Panc1 (cell line): ENCODE data around the gene KIFBP. TPM values are rescaled to one million over a fixed set of nuclear protein-coding genes. Genes with fewer than 3 reads are reported as not detected.

Experiments
- ATAC-seq: fragments of 200-7000 bp; cut with Tn5 transposase; 2 replicates; pipeline ENCODE4 v1.9.1; 2020; ENCODE audit warnings: mild to moderate bottlenecking, moderate library complexity
- BruUV-seq: library from RNA; stranded (reverse); fragments of 400-500 nt; replicated peaks from 2 replicates; lab custom pipeline; 2021; lab: Mats Ljungman, UMichigan
- CTCF ChIA-PET: fragments of 300-600 bp; sonication (Branson Sonifier 250); formaldehyde crosslinking; loops from one replicate; lab custom pipeline; 2022; ENCODE audit warnings: antibody characterized with exemption; lab: Charles Lee
- POLR2A ChIA-PET: fragments of 300-600 bp; sonication (Branson Sonifier 250); formaldehyde crosslinking; loops from one replicate; lab custom pipeline; 2022; ENCODE audit warnings: antibody characterized with exemption; lab: Charles Lee
- DNase-seq: peaks from one replicate; pipeline ENCODE4 v3.0.0-alpha.2; 2010; ENCODE audit warnings: low read depth, low spot score
- H3K27ac ChIP-seq: 2 replicates; pipeline ENCODE4 v1.5.1; 2011; ENCODE audit warnings: mild to moderate bottlenecking, low read length, inconsistent platforms
- H3K27me3 ChIP-seq: fragments of 200-500 bp; sonication (Bioruptor generic); 2 replicates; pipeline ENCODE4 v1.6.0; 2014; ENCODE audit warnings: low read length, inconsistent platforms; ENCODE audit not compliant: control insufficient read depth, insufficient read depth
- H3K36me3 ChIP-seq: fragments of 200-500 bp; sonication (Bioruptor generic); 2 replicates; pipeline ENCODE4 v1.5.1; 2014; ENCODE audit warnings: inconsistent platforms, mild to moderate bottlenecking, low read length, moderate library complexity; ENCODE audit not compliant: control insufficient read depth, insufficient read depth
- H3K4me1 ChIP-seq: 2 replicates; pipeline ENCODE4 v1.5.1; 2011; ENCODE audit warnings: inconsistent platforms, mild to moderate bottlenecking, low read length, moderate library complexity; ENCODE audit not compliant: control insufficient read depth, insufficient read depth
- H3K4me3 ChIP-seq, 2 experiments: 2 replicates each; pipeline ENCODE4 v1.5.1; 2011 to 2012; ENCODE audit warnings: low read depth in 2 of 2, low read length in 2 of 2, mild to moderate bottlenecking in 2 of 2, inconsistent platforms in 1 of 2, moderate library complexity in 1 of 2
- H3K9me3 ChIP-seq: fragments of 200-500 bp; sonication (Bioruptor generic); 2 replicates; pipeline ENCODE4 v1.5.1; 2014; ENCODE audit warnings: low read depth, mild to moderate bottlenecking, inconsistent platforms, low read length, moderate library complexity; ENCODE audit not compliant: control insufficient read depth, insufficient read depth
- POLR2AphosphoS5 ChIP-seq: IDR thresholded peaks from 2 replicates; pipeline ENCODE4 v1.6.1; 2012; ENCODE audit warnings: mild to moderate bottlenecking, low read depth, low read length, moderate library complexity
- SIN3A ChIP-seq: IDR thresholded peaks from 2 replicates; pipeline ENCODE4 v1.6.1; 2012; ENCODE audit warnings: low read depth, mild to moderate bottlenecking, low read length, moderate library complexity, borderline replicate concordance; ENCODE audit not compliant: insufficient read depth
- TCF7L2 ChIP-seq: IDR thresholded peaks from 2 replicates; pipeline ENCODE4 v1.6.1; 2011; ENCODE audit warnings: mild to moderate bottlenecking, low read depth, low read length, inconsistent platforms
- in situ Hi-C: cut with HindIII; loops from 2 replicates; pipeline ENCODE4 v1.10.0; 2016; ENCODE audit warnings: low sequenced_read_pairs, low pct_unique_long_range_greater_than_20kb
- intact Hi-C: fragments of 100-400 bp; cut with micrococcal nuclease; formaldehyde crosslinking; loops from one replicate; pipeline ENCODE4 v1.10.0; 2022; ENCODE audit not compliant: unreplicated experiment
- total RNA-seq: library from RNA; stranded (reverse); gene quantifications from one replicate; pipeline ENCODE4 v1.2.1, GENCODE V29; 2021; ENCODE audit not compliant: unreplicated experiment
- TF ChIP-seq, protein P1 (sequence below): fragments of 450-650 bp; IDR thresholded peaks from 2 replicates; pipeline ENCODE4 v1.5.1; 2017; ENCODE audit warnings: mild to moderate bottlenecking
- TF ChIP-seq, protein P2 (sequence below), 2 experiments: IDR thresholded peaks; 2 replicates each; pipeline ENCODE4 v1.6.1; 2011 to 2012; ENCODE audit warnings: low read depth in 2 of 2, control low read depth in 1 of 2, low read length in 1 of 2, mild to moderate bottlenecking in 1 of 2, moderate library complexity in 1 of 2; ENCODE audit not compliant: insufficient read depth in 1 of 2

Gene KIFBP
- total RNA-seq, 1 experiment from 2014 or later, result 45.9 TPM

DNA sequence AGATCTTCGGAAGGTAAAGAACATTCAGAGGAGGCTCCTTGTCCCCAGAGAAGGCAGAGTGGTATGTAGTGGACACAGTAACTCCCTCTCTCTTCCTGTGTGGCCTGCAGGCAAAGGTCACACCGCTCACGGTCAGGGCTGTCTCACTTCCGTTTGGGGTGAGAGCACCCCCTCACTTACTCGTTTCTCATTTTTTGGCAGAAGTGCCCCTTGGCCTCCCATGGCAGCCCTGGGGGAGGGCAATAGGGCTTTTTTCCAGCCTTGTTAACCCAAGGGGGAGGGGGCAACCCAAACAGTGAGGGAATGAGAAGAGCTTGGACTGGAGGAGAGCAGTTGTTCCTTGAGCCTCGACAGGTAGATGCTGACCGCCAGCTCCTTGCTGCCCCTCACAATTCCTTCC lies 67.5 kb downstream of the KIFBP start:
- in situ Hi-C loops, result no loop called here
- Histone ChIP-seq H3K27me3 (no peaks in the 10 kb centered on the region), H3K36me3 (no peaks in the 10 kb centered on the region), H3K4me3 (no peak overlapping the region), H3K9me3 (no peaks in the 10 kb centered on the region), H3K27ac (no peak overlapping the region), H3K4me1 (no peaks in the 10 kb centered on the region; the same call in 1 of the 2 replicates)
- ATAC-seq, result no peak
- BruUV-seq, result no TSS peak
- no peak for DNase-seq
- POLR2A ChIA-PET, result no interaction called here
- CTCF ChIA-PET, result no interaction called here
- TF ChIP-seq, protein P1, sequence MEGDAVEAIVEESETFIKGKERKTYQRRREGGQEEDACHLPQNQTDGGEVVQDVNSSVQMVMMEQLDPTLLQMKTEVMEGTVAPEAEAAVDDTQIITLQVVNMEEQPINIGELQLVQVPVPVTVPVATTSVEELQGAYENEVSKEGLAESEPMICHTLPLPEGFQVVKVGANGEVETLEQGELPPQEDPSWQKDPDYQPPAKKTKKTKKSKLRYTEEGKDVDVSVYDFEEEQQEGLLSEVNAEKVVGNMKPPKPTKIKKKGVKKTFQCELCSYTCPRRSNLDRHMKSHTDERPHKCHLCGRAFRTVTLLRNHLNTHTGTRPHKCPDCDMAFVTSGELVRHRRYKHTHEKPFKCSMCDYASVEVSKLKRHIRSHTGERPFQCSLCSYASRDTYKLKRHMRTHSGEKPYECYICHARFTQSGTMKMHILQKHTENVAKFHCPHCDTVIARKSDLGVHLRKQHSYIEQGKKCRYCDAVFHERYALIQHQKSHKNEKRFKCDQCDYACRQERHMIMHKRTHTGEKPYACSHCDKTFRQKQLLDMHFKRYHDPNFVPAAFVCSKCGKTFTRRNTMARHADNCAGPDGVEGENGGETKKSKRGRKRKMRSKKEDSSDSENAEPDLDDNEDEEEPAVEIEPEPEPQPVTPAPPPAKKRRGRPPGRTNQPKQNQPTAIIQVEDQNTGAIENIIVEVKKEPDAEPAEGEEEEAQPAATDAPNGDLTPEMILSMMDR, result no peak
- TF ChIP-seq TCF7L2 (no peak), SIN3A (no peak), POLR2AphosphoS5 (no peak)
- TF ChIP-seq, protein P2, sequence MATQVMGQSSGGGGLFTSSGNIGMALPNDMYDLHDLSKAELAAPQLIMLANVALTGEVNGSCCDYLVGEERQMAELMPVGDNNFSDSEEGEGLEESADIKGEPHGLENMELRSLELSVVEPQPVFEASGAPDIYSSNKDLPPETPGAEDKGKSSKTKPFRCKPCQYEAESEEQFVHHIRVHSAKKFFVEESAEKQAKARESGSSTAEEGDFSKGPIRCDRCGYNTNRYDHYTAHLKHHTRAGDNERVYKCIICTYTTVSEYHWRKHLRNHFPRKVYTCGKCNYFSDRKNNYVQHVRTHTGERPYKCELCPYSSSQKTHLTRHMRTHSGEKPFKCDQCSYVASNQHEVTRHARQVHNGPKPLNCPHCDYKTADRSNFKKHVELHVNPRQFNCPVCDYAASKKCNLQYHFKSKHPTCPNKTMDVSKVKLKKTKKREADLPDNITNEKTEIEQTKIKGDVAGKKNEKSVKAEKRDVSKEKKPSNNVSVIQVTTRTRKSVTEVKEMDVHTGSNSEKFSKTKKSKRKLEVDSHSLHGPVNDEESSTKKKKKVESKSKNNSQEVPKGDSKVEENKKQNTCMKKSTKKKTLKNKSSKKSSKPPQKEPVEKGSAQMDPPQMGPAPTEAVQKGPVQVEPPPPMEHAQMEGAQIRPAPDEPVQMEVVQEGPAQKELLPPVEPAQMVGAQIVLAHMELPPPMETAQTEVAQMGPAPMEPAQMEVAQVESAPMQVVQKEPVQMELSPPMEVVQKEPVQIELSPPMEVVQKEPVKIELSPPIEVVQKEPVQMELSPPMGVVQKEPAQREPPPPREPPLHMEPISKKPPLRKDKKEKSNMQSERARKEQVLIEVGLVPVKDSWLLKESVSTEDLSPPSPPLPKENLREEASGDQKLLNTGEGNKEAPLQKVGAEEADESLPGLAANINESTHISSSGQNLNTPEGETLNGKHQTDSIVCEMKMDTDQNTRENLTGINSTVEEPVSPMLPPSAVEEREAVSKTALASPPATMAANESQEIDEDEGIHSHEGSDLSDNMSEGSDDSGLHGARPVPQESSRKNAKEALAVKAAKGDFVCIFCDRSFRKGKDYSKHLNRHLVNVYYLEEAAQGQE (IDR thresholded peaks at IDR 0.05; ENCODE audit: insufficient read depth in 1 of 2, low read depth in 2 of 2, low read length in 1 of 2), result no peak
- intact Hi-C loops, result no loop called here

DNA sequence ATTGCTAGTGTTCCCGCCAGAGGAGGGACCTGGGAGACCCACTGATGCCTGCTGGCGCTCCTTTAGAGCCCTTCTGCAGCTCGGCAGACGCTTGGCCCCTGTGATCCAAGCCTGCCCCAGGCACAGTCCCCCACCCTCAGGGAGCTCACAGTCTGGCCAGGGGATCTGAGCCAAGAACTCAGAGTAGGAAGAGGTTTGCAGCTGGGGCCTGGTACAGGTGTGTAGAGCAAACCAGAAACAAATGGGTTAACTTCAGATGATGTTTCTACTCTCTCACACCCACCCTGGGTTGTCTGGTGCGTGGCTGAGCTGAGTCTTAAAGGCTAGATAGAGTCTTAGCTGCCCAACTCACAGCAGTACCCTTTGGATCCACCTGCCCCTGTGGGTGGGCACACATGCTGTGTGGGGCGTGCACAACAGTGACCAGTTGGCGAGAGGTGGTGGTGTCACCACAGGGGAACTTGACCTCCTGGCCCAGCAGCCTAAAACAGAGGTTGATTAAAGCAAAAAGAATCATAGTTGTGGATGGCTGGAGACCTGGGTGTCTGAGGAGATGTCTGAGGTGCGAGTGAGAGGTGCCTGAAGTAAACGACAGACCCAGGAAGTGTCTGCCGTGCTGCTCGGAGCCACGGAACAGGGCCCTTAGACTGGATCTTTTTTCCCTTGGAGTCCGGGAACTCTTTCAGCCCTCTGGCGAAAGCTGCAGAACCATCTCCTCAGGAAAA lies 68.1 kb downstream of the KIFBP start:
- ATAC-seq (no peak), DNase-seq (no peak)
- intact Hi-C loops (no loop called here), in situ Hi-C loops (no loop called here)
- Histone ChIP-seq H3K27me3 (no peaks in the 10 kb centered on the region), H3K4me3 (no peak overlapping the region), H3K27ac (no peak overlapping the region), H3K36me3 (no peaks in the 10 kb centered on the region), H3K9me3 (no peaks in the 10 kb centered on the region), H3K4me1 (peaks cover 3% of the 10 kb centered on the region)
- POLR2A ChIA-PET, result no interaction called here
- TF ChIP-seq, protein P1, result no peak
- TF ChIP-seq SIN3A, result no peak
- TF ChIP-seq POLR2AphosphoS5, result no peak
- TF ChIP-seq, protein P2 (IDR thresholded peaks at IDR 0.05; ENCODE audit: insufficient read depth in 1 of 2, low read depth in 2 of 2, low read length in 1 of 2), result no peak
- no peak for TF ChIP-seq TCF7L2
- CTCF ChIA-PET, result no interaction called here
- no TSS peak for BruUV-seq
